Pancreas (tissue), 10 donors: ENCODE data around the gene ANKRD39. TPM values are rescaled to one million over a fixed set of nuclear protein-coding genes. Genes with fewer than 3 reads are reported as not detected.

Source experiments
- ATAC-seq, 4 donors: fragments of 200-7000 bp; cut with Tn5 transposase; one replicate each; pipeline versions ENCODE4 v1.8.0 to v1.9.1; 2020; ENCODE audit warnings: mild to moderate bottlenecking in 4 of 4, moderate library complexity in 4 of 4
- DNase-seq, 6 donors: peaks; one replicate each; pipeline ENCODE4 v3.0.0-alpha.2; 2020
- FAIRE-seq: peaks from 2 replicates; lab custom pipeline; 2012; peaks lifted over from hg19 to GRCh38; lab: Jason Lieb, UNC
- H3K27ac ChIP-seq, 4 donors: fragments of 200-600 bp; sonication (generic); 1 replicate in 3 of 4; 2 replicates in 1 of 4; pipeline versions ENCODE4 v1.5.0 to v1.8.0; 2020
- H3K27me3 ChIP-seq, 4 donors: fragments of 200-600 bp; one replicate each; pipeline ENCODE4 v1.8.0; 2021
- H3K36me3 ChIP-seq, 3 donors: fragments of 200-600 bp; sonication (generic) in 1 of 3; one replicate each; pipeline versions ENCODE4 v1.5.0 to v1.8.0; 2020 to 2021
- H3K4me1 ChIP-seq, 3 donors: fragments of 200-600 bp; one replicate each; pipeline ENCODE4 v1.8.0; 2021
- H3K4me3 ChIP-seq, 4 donors: fragments of 200-600 bp; sonication (generic) in 2 of 4; one replicate each; pipeline versions ENCODE4 v1.5.0 to v1.8.0; 2020 to 2021
- H3K9me3 ChIP-seq, 4 donors: fragments of 200-600 bp; one replicate each; pipeline ENCODE4 v1.8.0; 2021
- WGBS, 2 donors: extraction: QIAGEN DNeasy Blood & Tissue Kit; methylation state at CpG; one replicate each; pipeline ENCODE4 v1.1.7; 2013; 5-methylcytosine and 5-hydroxymethylcytosine counted together
- intact Hi-C, 3 donors: fragments of 100-400 bp; cut with DNase I; formaldehyde crosslinking; loops; one replicate each; pipeline versions ENCODE4 v1.11.1 to v1.14.2; 2022
- polyA plus RNA-seq, 2 donors: library from polyadenylated mRNA; stranded (reverse); fragments of 200-250 nt; gene quantifications; one replicate each; pipeline ENCODE4 v1.2.3, GENCODE V29; 2013
- total RNA-seq, 6 donors: library from RNA; stranded (reverse); fragmentation: NEBNext Ultra II Directional in 4 of 6; extraction: Animal tissue kit (Norgen Biotek cat#: 25700) in 4 of 6; gene quantifications; one replicate each; pipeline versions ENCODE4 v1.2.1 to v1.2.4, GENCODE V29; 2021 to 2023
- TF ChIP-seq, protein P1 (sequence below), 4 donors: fragments of 200-600 bp; sonication (generic) in 3 of 4; IDR thresholded peaks; one replicate each; pipeline versions ENCODE4 v1.5.0 to v1.8.0; 2021; ENCODE audit warnings: antibody characterized with exemption in 4 of 4
- donor health status: healthy with polysubstance abuse.
- donor health status: DM: no; HTN: no; CAD: no; lungs with moderate emphysema.
- donor health status: DM: no; HTN: no; CAD: no.
- donor health status: control.
- donor health status: control.
- donor health status: Bipolar disorder and iron deficiency.
- donor health status: DM: yes; HTN: yes; CAD: no.
- donor health status: DM: no; HTN: no; CAD: no.
- donor health status: DM: no; HTN: no; CAD: no.
- donor health status: DM: yes; HTN: yes; CAD: no.

ANKRD39 gene
- total and polyA plus RNA-seq, 8 donors = 4.7 to 14.9 (median 6.4) TPM

DNA sequence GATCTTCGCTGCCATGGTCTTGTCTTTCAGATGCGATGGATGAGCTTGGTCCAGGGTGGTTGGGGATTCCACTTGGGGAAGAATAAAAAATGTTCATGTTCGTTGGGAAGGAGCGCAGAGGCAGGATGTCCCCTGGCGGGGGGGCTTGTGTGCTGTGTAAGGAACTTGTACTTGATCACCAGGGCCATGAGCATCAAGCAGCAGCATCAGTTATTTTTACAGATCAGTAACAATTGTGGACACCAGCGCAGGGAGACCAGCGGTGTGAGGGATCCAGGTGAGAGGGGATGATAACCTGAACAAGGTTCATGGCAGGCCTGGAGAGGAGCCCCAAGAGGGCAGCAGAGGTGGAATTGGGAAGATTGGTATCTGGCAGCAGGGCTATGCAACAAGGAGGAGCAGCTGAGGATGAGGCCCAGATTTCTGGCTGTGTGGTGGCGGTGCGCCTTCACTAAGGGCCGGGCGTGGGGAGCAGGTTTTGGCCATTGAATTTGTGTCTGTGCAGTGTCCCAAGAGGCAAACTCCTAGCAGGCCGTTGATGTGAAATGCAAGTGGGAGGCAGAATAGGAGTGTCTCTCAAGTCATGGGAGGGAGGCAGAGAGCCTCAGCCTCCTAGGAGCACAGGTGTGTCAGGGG, 37.8 kb downstream of the ANKRD39 start:
- Histone ChIP-seq H3K9me3 (no peaks in the 10 kb centered on the region), H3K27me3 (no peaks in the 10 kb centered on the region), H3K27ac (peak overlapping the region in 1 of 4 donors; percentile 60), H3K36me3 (peaks cover 0 to 6% (median 1%) of the 10 kb centered on the region in 3 donors), H3K4me1 (peaks cover 41 to 50% (median 46%) of the 10 kb centered on the region in 3 donors), H3K4me3 (peak overlapping the region in 1 of 4 donors; percentile 78)
- ATAC-seq (no peak), DNase-seq (no peak), FAIRE-seq (no peak)
- WGBS, 2 donors = 63 to 68% methylated on average over 12 of the region's 12 CpGs
- TF ChIP-seq, protein P1, sequence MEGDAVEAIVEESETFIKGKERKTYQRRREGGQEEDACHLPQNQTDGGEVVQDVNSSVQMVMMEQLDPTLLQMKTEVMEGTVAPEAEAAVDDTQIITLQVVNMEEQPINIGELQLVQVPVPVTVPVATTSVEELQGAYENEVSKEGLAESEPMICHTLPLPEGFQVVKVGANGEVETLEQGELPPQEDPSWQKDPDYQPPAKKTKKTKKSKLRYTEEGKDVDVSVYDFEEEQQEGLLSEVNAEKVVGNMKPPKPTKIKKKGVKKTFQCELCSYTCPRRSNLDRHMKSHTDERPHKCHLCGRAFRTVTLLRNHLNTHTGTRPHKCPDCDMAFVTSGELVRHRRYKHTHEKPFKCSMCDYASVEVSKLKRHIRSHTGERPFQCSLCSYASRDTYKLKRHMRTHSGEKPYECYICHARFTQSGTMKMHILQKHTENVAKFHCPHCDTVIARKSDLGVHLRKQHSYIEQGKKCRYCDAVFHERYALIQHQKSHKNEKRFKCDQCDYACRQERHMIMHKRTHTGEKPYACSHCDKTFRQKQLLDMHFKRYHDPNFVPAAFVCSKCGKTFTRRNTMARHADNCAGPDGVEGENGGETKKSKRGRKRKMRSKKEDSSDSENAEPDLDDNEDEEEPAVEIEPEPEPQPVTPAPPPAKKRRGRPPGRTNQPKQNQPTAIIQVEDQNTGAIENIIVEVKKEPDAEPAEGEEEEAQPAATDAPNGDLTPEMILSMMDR (IDR thresholded peaks at IDR 0.05) = no peak
- intact Hi-C loops = no loop called here

DNA sequence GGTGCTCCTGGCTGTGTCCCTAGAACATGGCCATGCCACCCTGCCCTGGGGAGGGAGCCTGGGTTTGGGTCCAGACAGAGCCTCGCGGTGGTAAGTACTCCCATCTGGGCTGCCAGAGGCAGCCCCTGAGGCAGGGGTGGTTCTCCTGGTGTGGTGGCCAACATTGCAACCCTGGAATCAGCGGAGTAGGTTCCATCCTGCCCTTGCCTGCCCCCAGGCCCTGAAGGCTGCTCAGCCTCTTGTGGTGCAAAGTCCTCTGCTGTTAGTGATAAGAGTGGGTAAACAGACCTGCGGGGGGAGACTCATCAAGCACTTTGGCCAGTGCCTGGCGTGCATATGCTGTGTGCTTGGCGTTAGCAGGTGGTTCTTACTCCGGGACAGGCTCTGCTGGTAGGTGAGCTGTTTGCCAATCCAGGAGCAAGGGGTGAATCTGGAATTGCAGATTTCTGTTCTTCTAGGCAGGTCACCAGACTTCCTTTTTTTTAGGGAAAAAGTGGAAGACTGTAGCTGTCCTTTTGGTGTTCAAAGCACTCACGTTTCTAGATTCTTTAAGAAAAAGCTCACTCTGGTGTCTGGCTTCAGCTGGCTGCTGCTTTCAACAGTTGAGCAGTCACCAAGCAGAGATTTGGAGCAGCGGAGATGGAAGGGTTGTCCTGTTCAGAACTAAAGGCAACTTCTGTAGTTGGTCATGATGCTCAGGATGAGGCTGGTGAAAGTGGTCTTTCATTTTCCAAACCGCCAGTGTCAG, 38.5 kb downstream of the ANKRD39 start:
- H3K4me3 ChIP-seq = peak overlapping the region in 2 of 4 donors; percentile 28 to 78
- DNase-seq (peak; percentile 75 to 91 (median 90)), ATAC-seq (peak; percentile 62 to 77 (median 72)), FAIRE-seq (no peak)
- no peaks in the 10 kb centered on the region for H3K27me3 ChIP-seq
- WGBS, 2 donors = 20 to 21% methylated on average over 10 of the region's 10 CpGs
- H3K27ac ChIP-seq = peak overlapping the region in 2 of 4 donors; percentile 28 to 60
- H3K36me3 ChIP-seq = peaks cover 0 to 6% (median 0%) of the 10 kb centered on the region in 3 donors
- H3K4me1 ChIP-seq = peaks cover 37 to 51% (median 42%) of the 10 kb centered on the region in 3 donors
- intact Hi-C loops = no loop called here
- TF ChIP-seq, protein P1 (IDR thresholded peaks at IDR 0.05) = no peak
- H3K9me3 ChIP-seq = no peaks in the 10 kb centered on the region

DNA sequence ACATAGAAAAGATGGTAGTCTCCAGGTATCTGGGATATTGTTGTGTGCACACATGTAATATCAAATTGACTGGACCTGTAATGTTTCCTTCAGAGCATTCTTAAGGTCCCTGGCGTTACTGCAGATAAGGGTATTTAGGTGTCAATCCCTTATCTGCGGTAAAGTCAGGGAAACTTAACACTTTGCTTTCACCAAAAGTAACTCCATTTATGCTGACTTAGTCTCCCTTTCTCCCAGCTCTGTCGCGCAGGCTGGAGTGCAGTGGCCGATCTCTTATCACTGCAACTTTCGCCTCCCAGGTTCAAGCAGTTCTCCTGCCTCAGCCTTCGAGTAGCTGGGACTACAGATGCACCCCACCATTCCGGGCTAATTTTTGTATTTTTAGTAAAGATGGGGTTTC, 39.9 kb downstream of the ANKRD39 start:
- 30 to 35% methylated on average over 8 of the region's 8 CpGs for WGBS, 2 donors
- TF ChIP-seq, protein P1 (IDR thresholded peaks at IDR 0.05) = no peak
- intact Hi-C loops = no loop called here
- Histone ChIP-seq H3K9me3 (no peaks in the 10 kb centered on the region), H3K4me1 (peaks cover 30 to 51% (median 33%) of the 10 kb centered on the region in 3 donors), H3K27ac (no peak overlapping the region), H3K36me3 (peaks cover 0 to under 1% (median 0%) of the 10 kb centered on the region in 3 donors), H3K27me3 (no peaks in the 10 kb centered on the region), H3K4me3 (peak overlapping the region in 3 of 4 donors; percentile 78 to 86 (median 85))
- DNase-seq = peak in 1 of 6 donors; percentile 22
- FAIRE-seq = no peak
- ATAC-seq = no peak

DNA sequence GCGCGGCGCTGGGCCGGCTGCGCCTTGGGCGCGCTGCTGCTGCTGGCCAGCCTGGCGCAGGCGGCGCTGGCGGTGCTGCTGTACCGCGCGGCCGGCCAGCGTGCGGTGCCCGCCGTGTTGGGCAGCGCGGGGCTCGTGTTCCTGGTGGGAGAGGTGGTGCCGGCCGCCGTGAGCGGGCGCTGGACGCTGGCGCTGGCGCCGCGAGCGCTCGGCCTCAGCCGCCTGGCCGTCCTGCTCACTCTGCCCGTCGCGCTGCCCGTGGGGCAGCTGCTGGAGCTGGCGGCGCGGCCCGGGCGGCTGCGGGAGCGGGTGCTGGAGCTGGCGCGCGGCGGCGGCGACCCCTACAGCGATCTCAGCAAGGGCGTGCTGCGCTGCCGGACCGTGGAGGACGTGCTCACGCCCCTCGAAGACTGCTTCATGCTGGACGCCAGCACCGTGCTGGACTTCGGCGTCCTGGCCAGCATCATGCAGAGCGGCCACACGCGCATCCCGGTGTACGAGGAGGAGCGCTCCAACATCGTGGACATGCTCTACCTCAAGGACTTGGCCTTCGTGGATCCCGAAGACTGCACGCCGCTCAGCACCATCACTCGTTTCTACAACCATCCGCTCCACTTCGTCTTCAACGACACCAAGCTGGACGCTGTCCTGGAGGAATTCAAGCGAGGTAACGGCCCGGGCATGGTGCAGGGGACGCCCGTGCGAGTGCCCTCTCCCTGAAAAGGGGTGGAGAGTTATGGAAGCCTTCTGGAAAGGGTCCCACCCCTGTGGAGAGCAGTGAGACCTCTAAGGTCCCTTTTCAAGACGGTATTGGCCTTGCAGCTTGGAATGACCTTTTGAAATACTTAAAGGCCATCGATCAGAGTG, 40.7 kb downstream of the ANKRD39 start:
- intact Hi-C loops = no loop called here
- Histone ChIP-seq H3K4me3 (peak overlapping the region; percentile 37 to 86 (median 82)), H3K27ac (peak overlapping the region; percentile 17 to 98 (median 38)), H3K4me1 (peaks cover 29 to 51% (median 33%) of the 10 kb centered on the region in 3 donors), H3K27me3 (no peaks in the 10 kb centered on the region), H3K36me3 (no peaks in the 10 kb centered on the region), H3K9me3 (no peaks in the 10 kb centered on the region)
- FAIRE-seq (no peak), DNase-seq (peak in 3 of 6 donors; percentile 29 to 88 (median 84)), ATAC-seq (no peak)
- TF ChIP-seq, protein P1 (IDR thresholded peaks at IDR 0.05) = no peak
- 1% methylated on average over 49 to 89 of the region's 89 CpGs for WGBS, 2 donors
